LNCAP (cell line): Measurements from ENCODE around the gene MTRF1.

Source experiments
- TF ChIP-seq, protein P1 (sequence below): fragments of 450-650 bp; IDR thresholded peaks from 2 replicates; pipeline ENCODE4 v1.5.1; 2017; ENCODE audit warnings: mild to moderate bottlenecking

The MTRF1 gene

DNA sequence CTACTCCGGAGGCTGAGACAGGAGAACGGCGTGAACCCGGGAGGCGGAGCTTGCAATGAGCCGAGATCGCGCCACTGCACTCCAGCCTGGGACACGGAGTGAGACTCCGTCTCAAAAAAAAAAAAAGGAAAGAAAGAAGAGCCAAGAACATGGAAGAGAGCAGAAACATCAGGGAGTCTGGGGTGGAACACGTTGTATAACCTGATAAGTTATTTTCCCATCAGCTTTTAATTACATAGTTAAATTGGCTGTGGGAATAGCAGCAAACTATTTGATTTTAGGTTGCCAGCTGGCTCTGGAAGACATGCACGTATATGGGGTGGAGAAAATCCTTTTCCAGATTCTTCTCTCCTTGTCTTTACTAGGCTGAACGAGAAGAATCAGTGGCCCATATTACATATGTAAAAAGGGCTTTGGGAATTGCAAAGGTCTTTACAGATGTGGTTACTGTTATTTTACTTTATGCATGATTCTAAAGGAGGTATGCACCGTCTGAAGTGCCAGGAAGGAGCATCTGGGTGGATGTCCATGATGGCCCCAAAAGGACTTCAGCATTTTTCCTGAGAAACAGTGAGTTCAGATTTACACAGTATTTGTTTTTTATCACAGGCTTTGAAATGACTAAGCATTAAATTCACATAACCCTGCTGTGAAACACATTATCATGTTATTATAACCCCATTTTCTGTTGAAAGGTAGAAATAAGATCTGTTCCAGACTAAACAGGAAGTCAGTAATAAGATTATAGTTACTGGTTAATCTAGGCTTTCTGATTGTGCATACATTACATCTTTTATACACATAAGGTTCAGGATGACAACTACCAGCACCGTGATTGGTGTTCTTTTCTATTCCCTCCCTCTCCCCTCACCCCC, 43.1 kb upstream of the MTRF1 start:
- TF ChIP-seq, protein P1, sequence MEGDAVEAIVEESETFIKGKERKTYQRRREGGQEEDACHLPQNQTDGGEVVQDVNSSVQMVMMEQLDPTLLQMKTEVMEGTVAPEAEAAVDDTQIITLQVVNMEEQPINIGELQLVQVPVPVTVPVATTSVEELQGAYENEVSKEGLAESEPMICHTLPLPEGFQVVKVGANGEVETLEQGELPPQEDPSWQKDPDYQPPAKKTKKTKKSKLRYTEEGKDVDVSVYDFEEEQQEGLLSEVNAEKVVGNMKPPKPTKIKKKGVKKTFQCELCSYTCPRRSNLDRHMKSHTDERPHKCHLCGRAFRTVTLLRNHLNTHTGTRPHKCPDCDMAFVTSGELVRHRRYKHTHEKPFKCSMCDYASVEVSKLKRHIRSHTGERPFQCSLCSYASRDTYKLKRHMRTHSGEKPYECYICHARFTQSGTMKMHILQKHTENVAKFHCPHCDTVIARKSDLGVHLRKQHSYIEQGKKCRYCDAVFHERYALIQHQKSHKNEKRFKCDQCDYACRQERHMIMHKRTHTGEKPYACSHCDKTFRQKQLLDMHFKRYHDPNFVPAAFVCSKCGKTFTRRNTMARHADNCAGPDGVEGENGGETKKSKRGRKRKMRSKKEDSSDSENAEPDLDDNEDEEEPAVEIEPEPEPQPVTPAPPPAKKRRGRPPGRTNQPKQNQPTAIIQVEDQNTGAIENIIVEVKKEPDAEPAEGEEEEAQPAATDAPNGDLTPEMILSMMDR: no peak

DNA sequence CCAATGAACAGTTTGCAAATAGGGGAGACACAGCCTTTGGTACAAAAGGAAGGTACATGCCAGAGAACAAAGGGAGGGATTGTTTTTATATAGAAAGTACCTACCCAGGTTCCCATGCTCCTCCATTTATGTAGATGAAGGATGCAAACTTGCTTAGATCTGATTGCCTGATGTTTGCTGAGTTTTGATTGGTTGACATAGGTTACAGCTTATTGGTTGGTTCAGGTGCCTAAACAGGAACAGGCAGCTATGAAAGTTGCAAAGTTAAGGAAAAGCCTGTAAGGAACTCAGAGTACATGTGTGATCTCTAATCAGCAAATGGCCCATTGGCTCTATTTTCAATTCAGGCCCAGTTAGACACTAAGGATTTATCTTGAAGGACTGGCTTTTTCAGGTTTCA, 41.2 kb upstream of the MTRF1 start:
- TF ChIP-seq, protein P1: no peak

DNA sequence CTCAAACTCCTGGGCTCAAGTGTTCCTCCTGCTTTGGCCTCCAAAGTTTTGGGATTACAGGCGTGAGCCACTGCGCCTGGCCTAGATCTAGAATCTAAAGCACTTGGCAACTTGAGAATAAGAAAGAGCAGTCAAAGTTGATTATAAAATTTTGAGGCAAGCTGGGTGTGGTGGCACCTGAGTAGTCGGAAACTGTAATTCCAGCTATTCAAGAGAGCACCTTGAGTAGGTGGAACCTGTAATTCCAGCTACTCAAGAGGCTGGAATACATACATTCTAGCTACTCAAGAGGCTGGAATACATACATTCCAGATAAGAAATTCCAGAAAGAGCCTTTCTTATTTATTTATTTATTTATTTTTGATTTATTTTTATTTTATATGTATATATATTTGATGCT, 39.4 kb upstream of the MTRF1 start:
- TF ChIP-seq, protein P1: no peak

DNA sequence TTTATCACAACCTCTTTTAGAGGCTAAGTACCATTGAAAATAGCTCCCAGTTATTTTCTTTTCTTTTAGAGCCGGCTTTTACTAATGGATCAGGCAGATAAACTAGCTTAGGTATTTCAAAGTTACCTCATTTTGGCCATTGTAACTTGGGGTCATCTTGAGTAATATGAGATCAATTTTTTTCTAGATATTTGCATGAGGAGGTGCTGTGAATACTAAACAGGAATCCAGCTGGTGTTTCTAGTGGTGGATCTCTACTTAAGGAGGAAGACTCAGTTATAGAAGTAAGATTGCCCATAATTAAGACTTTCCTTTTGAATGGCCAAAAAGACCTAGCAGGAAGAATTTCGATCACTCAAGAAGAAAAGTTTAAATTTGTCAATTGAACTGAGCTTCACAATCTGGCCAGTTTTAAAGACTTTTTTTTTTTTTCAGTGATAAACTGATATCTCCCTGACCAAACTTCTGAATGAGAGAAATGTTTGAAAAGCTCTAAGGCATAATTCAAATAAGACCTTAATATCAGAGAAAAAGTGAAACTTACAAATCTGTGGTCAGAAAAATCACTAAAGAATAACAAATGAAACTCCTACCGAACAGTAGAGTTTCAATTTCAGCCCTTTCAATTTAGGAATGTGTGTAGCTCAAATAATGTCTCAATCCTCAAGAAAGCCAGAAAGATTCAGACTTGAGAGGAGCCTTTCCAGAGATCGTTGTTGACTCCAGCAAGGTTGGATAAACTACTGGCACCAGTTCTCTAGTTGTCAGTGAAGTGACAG, 36.1 kb upstream of the MTRF1 start:
- TF ChIP-seq, protein P1: no peak

DNA sequence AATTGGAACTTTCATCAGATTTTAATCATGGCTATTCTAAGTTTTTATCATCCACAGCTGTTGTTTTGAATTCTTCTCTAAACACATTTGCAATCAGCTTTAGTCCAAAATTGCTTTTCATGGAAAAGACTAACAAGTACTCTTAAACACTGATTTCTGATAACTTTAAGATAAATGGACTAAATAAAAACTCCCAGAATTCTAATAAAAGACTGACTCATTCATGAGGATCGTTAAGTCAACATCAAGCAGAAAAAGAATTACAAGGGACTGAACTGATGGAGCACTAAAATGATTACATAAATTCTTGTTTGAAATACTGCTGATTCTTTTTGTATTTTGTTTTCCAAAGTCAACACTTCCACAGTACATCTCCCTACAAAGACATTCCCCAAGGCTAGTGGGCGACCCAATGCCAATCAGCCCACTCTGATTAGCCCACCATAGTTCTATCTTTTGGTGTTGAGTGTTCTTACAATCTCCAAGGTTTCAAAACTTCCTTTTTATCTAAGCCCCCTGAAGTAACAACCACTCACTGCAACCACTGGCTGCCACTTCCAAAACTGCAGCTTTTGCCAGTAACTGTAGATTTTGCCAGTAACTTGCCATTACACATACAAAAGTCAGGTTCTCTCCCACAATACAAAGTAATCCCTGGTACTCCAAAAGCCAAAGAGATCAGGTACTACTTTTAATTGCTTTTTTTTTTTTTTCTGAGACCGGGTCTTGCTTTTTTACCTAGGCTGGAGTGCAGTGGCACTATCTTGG, 33.7 kb upstream of the MTRF1 start:
- TF ChIP-seq, protein P1: no peak

DNA sequence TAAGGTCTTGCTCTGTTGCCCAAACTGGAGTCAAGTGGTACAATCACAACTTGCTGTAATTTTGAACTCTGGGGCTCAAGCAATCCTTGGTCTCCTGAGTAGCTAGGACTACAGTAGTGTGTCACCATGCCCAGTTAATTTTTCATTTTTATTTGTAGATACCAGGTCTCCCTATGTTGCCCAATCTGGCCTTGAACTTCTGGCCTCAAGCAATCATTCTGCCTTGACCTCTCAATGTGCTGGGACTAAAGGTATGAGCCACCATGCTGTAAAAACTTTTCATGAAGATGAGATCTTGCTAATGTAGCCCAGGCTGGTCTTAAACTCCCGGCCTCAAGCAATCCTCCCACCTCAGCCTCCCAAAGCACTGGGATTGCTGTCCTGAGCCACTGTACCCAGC, 32.6 kb upstream of the MTRF1 start:
- TF ChIP-seq, protein P1: no peak

DNA sequence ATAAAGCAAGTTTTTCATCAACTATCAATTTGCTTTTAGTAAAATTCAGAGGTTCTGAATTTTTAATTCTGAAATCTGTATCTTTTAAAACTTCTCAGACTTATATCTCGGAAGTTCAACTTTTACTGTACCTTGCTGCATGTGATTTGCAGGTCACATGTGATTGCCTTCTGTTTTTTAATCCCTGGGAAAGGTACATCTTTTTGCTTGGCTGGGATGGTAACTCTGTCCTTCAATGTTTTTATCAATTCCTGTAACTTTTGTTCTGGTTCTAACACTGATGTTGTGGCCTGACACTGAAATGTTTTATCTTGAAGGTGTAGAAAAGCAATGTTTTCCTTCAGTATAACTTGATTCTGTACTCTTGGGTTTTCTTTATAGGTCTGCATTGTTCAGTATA, 31.5 kb upstream of the MTRF1 start:
- TF ChIP-seq, protein P1: no peak
